GM15510 (cell line): ENCODE measurements around the gene CHST6.
A peak's percentile ranks its signal among the peaks of the same experiment; 100 is the strongest.

Source experiments
- POLR2A ChIP-seq: IDR thresholded peaks from 3 replicates; pipeline ENCODE4 v1.6.1; 2011; ENCODE audit warnings: borderline replicate concordance; ENCODE audit not compliant: insufficient read length; ENCODE audit errors: extremely low read depth

CHST6 gene

DNA sequence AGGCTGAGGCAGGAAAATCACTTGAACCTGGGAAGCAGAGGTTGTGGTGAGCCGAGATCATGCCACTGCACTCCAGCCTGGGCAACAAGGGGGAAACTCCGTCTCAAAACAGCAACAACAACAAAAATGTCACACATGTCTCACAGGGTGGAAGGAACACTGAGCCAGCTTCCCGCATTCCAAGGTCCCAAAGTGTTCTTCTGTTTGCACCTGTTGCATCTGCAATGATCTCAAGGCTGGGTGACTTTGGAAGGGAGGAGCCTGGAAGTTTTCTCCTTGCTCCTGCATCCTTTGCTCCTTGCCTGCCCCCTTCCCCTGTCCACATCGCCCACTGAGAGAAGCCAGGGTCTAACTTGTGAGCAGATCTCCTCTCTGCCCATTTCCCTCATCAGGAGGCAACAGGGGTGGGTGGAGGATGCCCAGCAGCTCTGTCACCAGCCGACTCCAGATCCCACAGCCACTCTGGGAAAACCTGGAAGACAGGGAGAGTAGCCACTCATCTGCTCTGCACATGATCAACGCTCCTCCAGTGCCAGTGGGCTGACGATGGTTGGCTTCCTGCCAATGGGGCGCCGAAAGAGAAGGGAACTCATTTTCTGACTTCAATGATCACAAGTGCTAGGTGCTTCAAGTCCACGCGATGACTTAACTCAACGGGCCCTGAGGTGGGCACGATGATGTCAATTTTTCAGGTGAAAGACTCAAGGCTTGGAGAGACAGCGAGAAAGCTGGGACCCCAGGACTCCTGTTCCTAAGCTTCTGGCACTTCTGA is 12.6 kb downstream of the CHST6 start:
- TF ChIP-seq POLR2A = no peak

- no peak for TF ChIP-seq POLR2A
Measured at GRCh38 chr16:75481475-75481874, 13.8 kb downstream of the CHST6 start.

DNA sequence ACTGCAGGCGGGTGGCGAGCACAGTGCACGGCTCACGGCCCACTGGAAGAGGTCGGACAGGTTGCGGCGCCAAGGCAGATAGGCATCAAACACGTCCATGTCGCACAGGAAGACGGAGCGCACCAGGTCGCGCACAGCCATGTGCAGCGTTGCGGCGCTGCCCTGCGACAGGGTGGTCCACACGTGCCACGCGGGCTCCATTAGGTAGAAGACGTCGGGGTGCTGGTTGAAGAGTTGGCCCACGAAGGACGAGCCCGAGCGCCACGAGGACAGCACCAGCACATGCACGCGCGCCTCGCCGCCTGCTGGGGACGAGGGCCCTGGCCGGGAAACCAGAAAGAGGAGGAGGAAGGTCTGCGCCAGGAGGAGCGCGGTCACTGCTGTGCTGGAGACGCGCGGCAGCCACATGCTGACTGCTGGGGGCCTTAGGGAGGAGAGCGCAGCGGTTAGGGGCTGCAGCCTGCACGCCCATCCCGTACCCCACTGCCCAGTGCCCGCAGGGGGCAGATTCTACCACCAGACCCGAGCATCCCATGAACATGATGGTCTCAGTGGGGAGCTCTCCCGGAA is 15.7 kb downstream of the CHST6 start:
- no peak for TF ChIP-seq POLR2A

GRCh38 chr16:75478480-75479345 is 16.5 kb downstream of the CHST6 start:
- TF ChIP-seq POLR2A = no peak

GRCh38 chr16:75477680-75478473 is 17.4 kb downstream of the CHST6 start:
- TF ChIP-seq POLR2A = no peak

- no peak for TF ChIP-seq POLR2A
Measured at GRCh38 chr16:75476817-75477216, 18.4 kb downstream of the CHST6 start.

GRCh38 chr16:75475420-75475847 is 19.8 kb downstream of the CHST6 start:
- no peak for TF ChIP-seq POLR2A

- TF ChIP-seq POLR2A = no peak
Measured at GRCh38 chr16:75472908-75473877, 22.0 kb downstream of the CHST6 start.

DNA sequence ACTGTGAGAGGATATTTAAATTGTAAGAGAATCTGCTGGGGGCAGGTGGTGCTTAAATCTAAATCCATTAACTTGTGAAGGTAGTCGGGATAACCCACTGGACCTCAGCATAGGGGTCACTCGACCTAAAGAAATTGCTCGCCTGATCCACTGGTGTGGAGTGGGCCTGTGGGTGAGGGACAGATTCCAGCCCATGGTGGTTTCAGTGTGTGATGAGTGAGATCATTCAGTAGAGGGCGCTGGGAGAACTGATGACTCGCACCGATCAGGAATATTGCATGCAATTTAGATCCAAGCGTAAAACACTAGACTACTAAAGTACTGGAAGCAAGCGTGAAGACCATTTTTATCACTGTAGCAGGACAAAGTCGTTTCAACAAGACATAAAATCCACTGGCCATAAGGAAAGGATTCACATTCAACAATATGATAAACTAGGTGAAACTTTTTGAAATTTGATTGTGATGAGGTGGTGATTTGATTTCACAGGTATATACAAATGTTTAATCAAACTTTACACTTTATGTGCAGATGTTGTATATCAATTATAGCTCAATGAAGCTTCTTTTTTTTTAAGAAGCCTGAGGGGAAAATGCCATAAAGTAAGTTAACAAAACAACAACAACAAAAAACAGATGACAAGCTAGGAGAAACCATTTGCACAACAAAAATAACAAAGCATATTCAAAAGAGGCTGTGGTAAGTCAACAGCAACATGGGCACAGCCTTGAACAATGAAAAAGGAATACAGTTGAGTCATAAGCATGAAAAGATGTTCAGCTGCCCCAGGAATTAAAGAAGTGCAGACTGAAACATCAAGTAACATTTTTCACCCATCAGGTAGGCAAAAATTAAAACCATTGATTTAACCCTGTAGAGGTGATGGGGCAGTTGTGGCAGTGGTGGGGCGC is 23.3 kb downstream of the CHST6 start:
- TF ChIP-seq POLR2A = no peak

DNA sequence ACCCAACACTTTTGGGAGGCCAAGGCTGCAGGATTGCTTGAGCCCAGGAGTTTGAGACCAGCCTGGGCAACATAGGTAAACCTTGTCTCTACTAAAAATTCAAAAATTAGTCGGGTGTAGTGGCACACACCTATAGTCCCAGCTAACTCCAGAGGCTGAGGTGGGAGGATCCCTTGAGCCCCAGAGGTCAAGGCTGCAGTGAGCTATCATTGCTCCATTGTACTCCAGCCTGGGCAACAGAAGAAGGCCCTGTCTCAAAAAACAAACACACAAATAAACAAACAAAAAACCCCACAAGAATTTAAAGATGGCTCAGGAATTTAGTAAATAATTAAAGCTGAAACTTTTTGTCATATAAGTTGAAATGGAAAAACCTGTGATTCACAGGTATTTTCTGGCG is 28.5 kb downstream of the CHST6 start:
- TF ChIP-seq POLR2A = no peak

GRCh38 chr16:75464122-75464918 is 30.9 kb downstream of the CHST6 start, which contains the start of gene TMEM170A:
TMEM170A (minus strand) TSS chr16:75464689; CDS start chr16:75464600, 89 bp downstream.
- TF ChIP-seq POLR2A = peak; percentile 98

GRCh38 chr16:75462806-75463205 is 32.4 kb downstream of the CHST6 start:
- no peak for TF ChIP-seq POLR2A
